GM18508 (cell line): ENCODE measurements around the gene ZNF324B.
A peak's percentile ranks its signal among the peaks of the same experiment; 100 is the strongest.
"Not testable (repeated sequence)": the region's sequence is repeated elsewhere in the genome, so short reads cannot be mapped to it uniquely, and the experiment has no call there.

Experiments used
- ATAC-seq: cut with Tn5 transposase; IDR thresholded peaks from one replicate; pipeline ENCODE4 v1.9.1; 2021; ENCODE audit warnings: moderate number of reproducible peaks; ENCODE audit not compliant: insufficient read depth, unreplicated experiment

ZNF324B gene

GRCh38 chr19:58451358-58452101, at the start of gene ZNF324B:
TSS of gene ZNF324B (plus strand) at chr19:58451622. CDS start at chr19:58453702, 2,080 bp downstream.
- peak; percentile 77 for ATAC-seq

- no peak for ATAC-seq
These were observed 49.5 kb upstream of the ZNF324B start for GRCh38 chr19:58401840-58402421.

DNA sequence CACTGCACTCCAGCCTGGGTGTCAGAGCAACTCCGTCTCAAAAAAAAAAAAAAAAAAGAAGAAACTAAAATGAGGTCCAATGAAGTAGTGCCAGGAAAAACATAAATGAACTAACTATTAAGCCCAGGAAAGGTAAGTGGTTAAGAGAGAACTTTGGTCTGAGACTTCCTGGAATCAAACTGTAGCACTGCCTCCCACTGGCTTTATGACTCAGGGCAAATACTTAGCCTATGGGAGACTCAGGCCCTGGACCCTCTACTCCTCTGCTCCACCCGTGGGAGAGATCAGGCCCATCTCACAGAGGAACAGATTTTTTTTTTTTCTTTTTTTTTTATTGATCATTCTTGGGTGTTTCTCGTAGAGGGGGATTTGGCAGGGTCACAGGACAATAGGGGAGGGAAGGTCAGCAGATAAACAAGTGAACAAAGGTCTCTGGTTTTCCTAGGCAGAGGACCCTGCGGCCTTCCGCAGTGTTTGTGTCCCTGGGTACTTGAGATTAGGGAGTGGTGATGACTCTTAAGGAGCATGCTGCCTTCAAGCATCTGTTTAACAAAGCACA, 47.4 kb upstream of the ZNF324B start:
- not testable (repeated sequence) for ATAC-seq

- no peak for ATAC-seq
These were observed 44.4 kb upstream of the ZNF324B start for GRCh38 chr19:58406818-58407657.

DNA sequence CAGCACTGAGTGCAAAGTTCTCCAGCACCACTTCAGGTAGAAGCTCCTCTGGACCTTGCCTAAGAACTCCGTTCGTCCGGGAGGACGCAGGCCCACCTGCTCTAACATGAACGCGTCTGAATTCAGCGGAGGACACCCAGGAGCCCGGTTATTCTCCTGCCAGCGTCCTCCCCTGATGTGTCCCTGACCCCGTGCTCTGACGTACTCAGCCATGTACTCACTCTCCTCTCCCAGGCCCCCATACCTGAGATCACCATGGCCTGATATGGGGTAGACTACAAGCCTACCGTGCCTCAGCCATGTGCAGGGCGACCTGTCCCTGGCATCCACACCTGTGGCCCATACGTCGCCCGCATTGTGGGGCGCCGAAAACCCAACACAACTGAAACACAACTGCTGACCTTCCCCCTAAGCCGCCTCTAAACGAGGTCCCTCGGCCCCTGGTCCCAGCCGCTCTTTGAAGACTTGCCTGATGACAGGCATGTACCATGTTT, 43.7 kb upstream of the ZNF324B start:
- ATAC-seq: no peak

GRCh38 chr19:58408152-58409009, 43.0 kb upstream of the ZNF324B start, which contains the start of gene ZNF584:
TSS of gene ZNF584 (plus strand) at chr19:58408649. CDS start at chr19:58409148, 499 bp downstream.
- ATAC-seq: no peak

DNA sequence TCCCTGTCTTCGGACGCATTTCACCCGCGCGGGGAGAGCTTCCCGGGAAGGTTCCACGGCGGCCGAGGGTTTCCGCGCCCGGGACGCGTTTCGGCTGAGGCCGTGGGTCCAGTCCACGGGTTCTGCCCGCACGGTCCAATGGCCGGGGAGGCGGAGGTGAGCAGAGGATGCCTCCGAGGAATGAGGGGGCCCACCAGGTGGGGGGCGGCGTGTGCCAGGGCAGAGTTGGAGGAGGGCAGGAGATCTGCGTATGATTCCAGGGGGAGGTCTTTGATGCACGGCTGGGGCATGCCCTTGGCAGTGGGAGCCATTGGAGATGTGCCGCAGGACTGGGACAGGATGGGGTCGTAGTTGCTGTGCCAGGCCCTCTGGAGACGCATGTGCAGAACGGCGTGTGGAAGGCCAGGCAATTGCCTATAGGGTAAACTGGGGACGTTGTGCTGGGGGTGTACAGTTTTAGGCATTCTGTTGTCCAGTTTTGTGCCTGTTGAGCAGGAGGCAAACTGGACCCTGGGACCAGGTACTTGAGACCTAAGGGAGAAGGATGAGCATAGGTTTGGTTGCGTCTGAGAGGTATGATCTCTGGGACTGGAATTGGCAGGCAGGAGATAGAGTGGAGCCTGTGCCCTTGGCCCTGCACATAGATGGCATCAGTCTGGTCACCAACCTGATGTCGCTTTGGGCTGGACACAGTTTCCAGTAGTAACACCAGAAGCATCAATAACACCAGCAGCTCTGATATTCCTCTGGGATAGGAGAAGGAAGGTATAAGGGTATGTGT, 42.2 kb upstream of the ZNF324B start:
- ATAC-seq: no peak

- ATAC-seq: no peak
These were observed 34.8 kb upstream of the ZNF324B start for GRCh38 chr19:58416604-58417003.

GRCh38 chr19:58417071-58417470, 34.4 kb upstream of the ZNF324B start:
- ATAC-seq: no peak

GRCh38 chr19:58428617-58429016, 22.8 kb upstream of the ZNF324B start:
- ATAC-seq: no peak

- no peak for ATAC-seq
These were observed 21.7 kb upstream of the ZNF324B start for GRCh38 chr19:58429745-58430144.

DNA sequence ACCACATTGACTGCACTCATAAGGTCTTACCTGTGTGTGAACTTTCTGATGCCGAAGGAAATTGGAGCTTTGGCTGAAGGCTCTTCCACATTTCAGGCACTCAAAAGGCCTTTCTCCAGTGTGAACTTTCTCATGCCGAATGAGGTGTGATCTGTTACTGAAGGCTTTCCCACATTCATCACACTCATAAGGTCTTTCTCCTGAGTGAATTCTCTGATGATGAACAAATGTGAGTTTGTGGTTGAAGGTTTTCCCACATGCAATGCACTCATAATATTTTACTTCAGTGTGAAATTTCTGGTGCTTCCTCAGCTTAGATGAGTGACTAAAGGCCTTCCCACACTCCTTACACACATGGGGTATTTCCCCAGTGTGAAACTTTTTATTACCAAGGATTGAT, 17.2 kb upstream of the ZNF324B start:
- no peak for ATAC-seq

DNA sequence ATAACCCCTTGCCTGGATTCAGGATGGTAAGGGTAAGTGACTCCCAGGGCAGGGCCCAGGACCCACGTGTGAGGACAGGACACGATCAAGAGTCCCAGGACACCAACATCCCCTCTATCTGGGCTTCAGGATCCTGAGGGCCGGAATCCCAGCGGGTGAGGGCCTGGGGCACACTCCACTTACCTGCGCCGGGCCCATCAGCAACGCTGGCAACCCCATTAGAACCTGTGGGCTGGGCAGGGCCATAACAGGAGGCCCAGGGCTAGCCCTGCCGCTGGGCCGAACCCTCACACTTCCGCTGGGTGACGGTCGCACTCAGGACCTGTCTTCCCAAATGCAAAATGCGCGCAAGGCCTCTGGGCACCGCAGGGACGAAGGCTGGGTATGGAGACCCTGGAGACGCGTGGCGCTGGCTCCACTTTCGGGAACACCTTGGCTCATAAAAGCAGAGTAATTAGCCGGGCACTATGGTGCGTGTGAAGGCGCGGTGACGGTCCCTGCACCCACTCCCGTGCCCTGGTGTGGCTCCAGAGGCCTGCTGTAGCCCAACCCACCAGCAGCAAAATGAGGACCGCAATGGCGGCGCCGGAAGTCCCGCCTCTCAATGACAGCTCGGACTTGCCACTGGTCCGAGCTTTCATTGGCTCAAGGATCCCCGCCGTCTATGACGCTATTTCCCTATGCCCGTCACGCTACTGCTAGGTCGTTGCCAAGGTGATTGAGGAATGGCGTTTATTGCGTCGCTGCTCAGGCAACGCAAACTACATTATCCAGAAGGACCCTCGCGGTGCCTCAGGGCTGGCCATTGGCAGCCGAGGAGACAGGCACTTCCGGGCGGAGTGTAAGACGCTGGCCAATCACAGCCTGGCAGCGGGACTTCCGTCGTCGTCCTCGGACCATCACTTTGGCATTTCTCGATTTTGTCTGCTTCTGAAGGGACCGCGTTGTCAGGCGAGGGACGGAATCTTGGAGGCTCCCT, 11.6 kb upstream of the ZNF324B start, which contains the start of gene ZNF132:
Gene ZNF132, minus strand, starts transcription at position 578 of the 979 bp plus-strand sequence. Its CDS starts 332 bp downstream, at position 246.
- ATAC-seq: peak; percentile 97

DNA sequence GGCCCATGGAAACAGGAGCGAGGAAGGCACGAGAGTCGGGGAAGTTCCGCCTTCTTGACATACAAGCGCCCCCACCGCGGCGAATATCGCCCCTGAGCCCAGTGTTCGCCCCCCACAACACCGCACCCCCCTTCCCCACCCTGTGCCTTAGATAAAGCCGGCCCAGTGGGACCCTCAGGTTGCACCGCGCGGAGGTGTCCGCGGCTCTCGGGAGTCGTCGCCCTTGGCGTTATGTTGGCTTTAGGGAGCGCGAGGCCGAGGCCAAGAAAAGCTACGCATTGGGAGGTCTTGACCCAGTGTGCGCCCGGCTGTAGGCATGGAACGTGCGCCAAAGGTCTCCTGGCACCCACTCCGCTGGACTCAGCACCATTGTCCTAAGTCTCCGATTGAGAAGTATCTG, 10.9 kb upstream of the ZNF324B start:
- ATAC-seq: no peak

- ATAC-seq: not testable (repeated sequence)
These were observed 8.4 kb upstream of the ZNF324B start for GRCh38 chr19:58442986-58443385.

GRCh38 chr19:58448860-58449259, 2.6 kb upstream of the ZNF324B start:
- ATAC-seq: not testable (repeated sequence)

GRCh38 chr19:58449980-58450379, 1.4 kb upstream of the ZNF324B start:
- ATAC-seq: not testable (repeated sequence)
